ENCODE data around the gene ENAM. TPM values are rescaled to one million over a fixed set of nuclear protein-coding genes. Genes with fewer than 3 reads are reported as not detected.

The ENAM gene
- total and polyA plus RNA-seq, 9 of the 15 experiments (the other 6 are each of a cell fraction or from before 2014, with no cell fraction given): 0.04 to 0.09 (median 0.04) TPM; not detected in 6

- TF ChIP-seq KAT8 (IDR thresholded peaks at IDR 0.05; ENCODE audit: low read depth) (no peak), NCOA1 (IDR thresholded peaks at IDR 0.05; ENCODE audit: low read depth) (0 out of 2 replicates have a peak, but pooled peaks have one; percentile 58), NFRKB (IDR thresholded peaks at IDR 0.05; ENCODE audit: low read depth) (no peak), FOXO4 (CRISPR knock-in tag; IDR thresholded peaks at IDR 0.05) (no peak), ZNF311 (CRISPR knock-in tag; IDR thresholded peaks at IDR 0.05) (no peak), NKRF (IDR thresholded peaks at IDR 0.05; ENCODE audit: borderline replicate concordance) (no peak), FUS (optimal IDR thresholded peaks at IDR 0.05; ENCODE audit: low read depth, low read length) (no peak), ZNF280B (CRISPR knock-in tag; IDR thresholded peaks at IDR 0.05) (no peak), CEBPB (tag; IDR thresholded peaks at IDR 0.05) (no peak), FOXM1 (IDR thresholded peaks at IDR 0.05; ENCODE audit: low read depth) (peak; percentile 81), FOXM1 (CRISPR knock-in tag; IDR thresholded peaks at IDR 0.05; ENCODE audit: low read depth) (no peak), ZNF134 (CRISPR knock-in tag; conservative IDR thresholded peaks at IDR 0.05) (no peak), CBFB (CRISPR knock-in tag; IDR thresholded peaks at IDR 0.05) (no peak), ZNF174 (CRISPR knock-in tag; IDR thresholded peaks at IDR 0.05) (no peak), RFX5 (IDR thresholded peaks at IDR 0.05; ENCODE audit: low read depth, low read length) (no peak), GTF2F1 (IDR thresholded peaks at IDR 0.05; ENCODE audit: low read depth, low read length) (no peak), SMAD1 (IDR thresholded peaks at IDR 0.05; ENCODE audit: low read depth, low read length, partially characterized antibody) (no peak), VEZF1 (CRISPR knock-in tag; IDR thresholded peaks at IDR 0.05) (no peak), ZC3H8 (IDR thresholded peaks at IDR 0.05) (no peak), ZKSCAN8 (CRISPR knock-in tag; IDR thresholded peaks at IDR 0.05) (no peak), ARNT (IDR thresholded peaks at IDR 0.05) (peak; percentile 33 to 73; a peak in 1 of 4 replicates), POLR2A (conservative IDR thresholded peaks at IDR 0.05) (no peak), FOXA1 (IDR thresholded peaks at IDR 0.05; ENCODE audit: borderline replicate concordance) (no peak), DMBX1 (CRISPR knock-in tag; IDR thresholded peaks at IDR 0.05; ENCODE audit: borderline replicate concordance) (no peak), TAF15 (IDR thresholded peaks at IDR 0.05; ENCODE audit: low read depth, low read length) (no peak), EP400 (IDR thresholded peaks at IDR 0.05) (peak; percentile 45)
Measured at GRCh38 chr4:70654605-70655011, 26.1 kb downstream of the ENAM start (continued).

All from K562 (cell line).